IPS-20b (cell line): ENCODE data around the gene APOC4.
"Not testable (repeated sequence)": the region's sequence is repeated elsewhere in the genome, so short reads cannot be mapped to it uniquely, and the experiment has no call there.

Experiments
- H3K27ac ChIP-seq: one replicate; pipeline ENCODE4 v1.5.1; 2013; ENCODE audit warnings: low read length
- H3K27me3 ChIP-seq: 2 replicates; pipeline ENCODE4 v1.6.1; 2013; ENCODE audit warnings: mild to moderate bottlenecking, low read length, inconsistent platforms; ENCODE audit not compliant: insufficient read depth
- H3K36me3 ChIP-seq: 2 replicates; pipeline ENCODE4 v1.6.1; 2013; ENCODE audit warnings: low read depth, mild to moderate bottlenecking, inconsistent platforms, low read length, moderate library complexity; ENCODE audit not compliant: insufficient read depth
- H3K4me1 ChIP-seq: 2 replicates; pipeline ENCODE4 v1.6.1; 2013; ENCODE audit warnings: mild to moderate bottlenecking, control low read depth, inconsistent platforms, low read length, moderate library complexity; ENCODE audit not compliant: insufficient read depth
- H3K4me3 ChIP-seq: 2 replicates; pipeline ENCODE4 v1.5.1; 2013; ENCODE audit warnings: mild to moderate bottlenecking, low read length, inconsistent platforms
- H3K9ac ChIP-seq: 2 replicates; pipeline ENCODE4 v1.6.1; 2013; ENCODE audit warnings: low read depth, mild to moderate bottlenecking, inconsistent platforms, low read length, moderate library complexity
- H3K9me3 ChIP-seq: 2 replicates; pipeline ENCODE4 v1.6.1; 2013; ENCODE audit warnings: mild to moderate bottlenecking, low read depth, low read length, inconsistent platforms; ENCODE audit not compliant: insufficient read depth

APOC4 gene

DNA sequence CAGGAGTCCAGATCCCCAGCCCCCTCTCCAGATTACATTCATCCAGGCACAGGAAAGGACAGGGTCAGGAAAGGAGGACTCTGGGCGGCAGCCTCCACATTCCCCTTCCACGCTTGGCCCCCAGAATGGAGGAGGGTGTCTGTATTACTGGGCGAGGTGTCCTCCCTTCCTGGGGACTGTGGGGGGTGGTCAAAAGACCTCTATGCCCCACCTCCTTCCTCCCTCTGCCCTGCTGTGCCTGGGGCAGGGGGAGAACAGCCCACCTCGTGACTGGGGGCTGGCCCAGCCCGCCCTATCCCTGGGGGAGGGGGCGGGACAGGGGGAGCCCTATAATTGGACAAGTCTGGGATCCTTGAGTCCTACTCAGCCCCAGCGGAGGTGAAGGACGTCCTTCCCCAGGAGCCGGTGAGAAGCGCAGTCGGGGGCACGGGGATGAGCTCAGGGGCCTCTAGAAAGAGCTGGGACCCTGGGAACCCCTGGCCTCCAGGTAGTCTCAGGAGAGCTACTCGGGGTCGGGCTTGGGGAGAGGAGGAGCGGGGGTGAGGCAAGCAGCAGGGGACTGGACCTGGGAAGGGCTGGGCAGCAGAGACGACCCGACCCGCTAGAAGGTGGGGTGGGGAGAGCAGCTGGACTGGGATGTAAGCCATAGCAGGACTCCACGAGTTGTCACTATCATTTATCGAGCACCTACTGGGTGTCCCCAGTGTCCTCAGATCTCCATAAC is 36.4 kb upstream of the APOC4 start, which contains the start of gene APOE:
APOE (plus strand) TSS at position 360 of the 724 bp plus-strand sequence. CDS start 829 bp downstream, outside the sequence.
- Histone ChIP-seq H3K9ac (peak within 1 kb of the TSS; percentile 97), H3K9me3 (no peaks in the 10 kb centered on the region), H3K27ac (peak within 1 kb of the TSS; percentile 86), H3K4me3 (peak within 1 kb of the TSS; percentile 96), H3K4me1 (peaks cover 3% of the 10 kb centered on the region; the same call in 1 of the 2 replicates), H3K27me3 (no peaks in the 10 kb centered on the region), H3K36me3 (peaks cover 53% of the 10 kb centered on the region)

DNA sequence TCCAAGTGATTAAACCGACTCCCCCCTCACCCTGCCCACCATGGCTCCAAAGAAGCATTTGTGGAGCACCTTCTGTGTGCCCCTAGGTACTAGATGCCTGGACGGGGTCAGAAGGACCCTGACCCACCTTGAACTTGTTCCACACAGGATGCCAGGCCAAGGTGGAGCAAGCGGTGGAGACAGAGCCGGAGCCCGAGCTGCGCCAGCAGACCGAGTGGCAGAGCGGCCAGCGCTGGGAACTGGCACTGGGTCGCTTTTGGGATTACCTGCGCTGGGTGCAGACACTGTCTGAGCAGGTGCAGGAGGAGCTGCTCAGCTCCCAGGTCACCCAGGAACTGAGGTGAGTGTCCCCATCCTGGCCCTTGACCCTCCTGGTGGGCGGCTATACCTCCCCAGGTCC is 34.4 kb upstream of the APOC4 start:
- Histone ChIP-seq H3K27me3 (no peaks in the 10 kb centered on the region), H3K9ac (no peak overlapping the region), H3K36me3 (peaks cover 33% of the 10 kb centered on the region), H3K4me3 (no peak overlapping the region), H3K27ac (no peak overlapping the region), H3K4me1 (peaks cover 8% of the 10 kb centered on the region), H3K9me3 (no peaks in the 10 kb centered on the region)

GRCh38 chr19:44908074-44908835 is 33.8 kb upstream of the APOC4 start:
- Histone ChIP-seq H3K27me3 (no peaks in the 10 kb centered on the region), H3K4me1 (peaks cover 8% of the 10 kb centered on the region), H3K27ac (no peak overlapping the region), H3K9ac (no peak overlapping the region), H3K9me3 (no peaks in the 10 kb centered on the region), H3K36me3 (peaks cover 27% of the 10 kb centered on the region), H3K4me3 (no peak overlapping the region)

GRCh38 chr19:44908836-44909261 is 33.2 kb upstream of the APOC4 start:
- H3K9me3 ChIP-seq, result no peaks in the 10 kb centered on the region
- no peak overlapping the region for H3K27ac ChIP-seq
- H3K4me3 ChIP-seq, result no peak overlapping the region
- peaks cover 25% of the 10 kb centered on the region for H3K36me3 ChIP-seq
- no peak overlapping the region for H3K9ac ChIP-seq
- H3K27me3 ChIP-seq, result no peaks in the 10 kb centered on the region
- H3K4me1 ChIP-seq, result peaks cover 7% of the 10 kb centered on the region

- H3K9ac ChIP-seq, result no peak overlapping the region
- H3K9me3 ChIP-seq, result no peaks in the 10 kb centered on the region
- H3K27ac ChIP-seq, result no peak overlapping the region
- no peaks in the 10 kb centered on the region for H3K27me3 ChIP-seq
- H3K4me3 ChIP-seq, result no peak overlapping the region
- H3K36me3 ChIP-seq, result peaks cover 25% of the 10 kb centered on the region
- peaks cover 10% of the 10 kb centered on the region; the same call in 1 of the 2 replicates for H3K4me1 ChIP-seq
These were observed 32.3 kb upstream of the APOC4 start for GRCh38 chr19:44909775-44910174.

DNA sequence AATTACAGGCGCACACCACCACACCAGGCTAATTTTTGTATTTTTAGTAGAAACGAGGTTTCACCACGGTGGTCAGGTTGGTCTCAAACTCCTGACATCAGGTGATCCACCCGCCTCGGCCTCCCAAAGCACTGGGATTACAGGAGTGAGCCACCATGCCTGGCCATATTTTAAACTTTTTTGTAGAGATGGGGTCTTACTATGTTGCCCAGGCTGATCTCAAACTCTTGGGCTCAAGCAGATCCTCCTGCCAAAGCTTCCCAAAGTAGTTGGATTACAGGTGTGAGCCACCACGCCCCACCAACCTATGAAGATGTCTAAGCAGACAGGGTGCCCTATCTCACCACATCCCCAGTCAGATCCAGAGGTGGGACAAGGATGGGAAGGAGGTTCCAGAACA is 30.1 kb upstream of the APOC4 start:
- not testable (repeated sequence) for H3K4me1 ChIP-seq, H3K9ac ChIP-seq, H3K4me3 ChIP-seq, H3K9me3 ChIP-seq, H3K27ac ChIP-seq, H3K27me3 ChIP-seq
- H3K36me3 ChIP-seq, result peaks cover 22% of the 10 kb centered on the region

DNA sequence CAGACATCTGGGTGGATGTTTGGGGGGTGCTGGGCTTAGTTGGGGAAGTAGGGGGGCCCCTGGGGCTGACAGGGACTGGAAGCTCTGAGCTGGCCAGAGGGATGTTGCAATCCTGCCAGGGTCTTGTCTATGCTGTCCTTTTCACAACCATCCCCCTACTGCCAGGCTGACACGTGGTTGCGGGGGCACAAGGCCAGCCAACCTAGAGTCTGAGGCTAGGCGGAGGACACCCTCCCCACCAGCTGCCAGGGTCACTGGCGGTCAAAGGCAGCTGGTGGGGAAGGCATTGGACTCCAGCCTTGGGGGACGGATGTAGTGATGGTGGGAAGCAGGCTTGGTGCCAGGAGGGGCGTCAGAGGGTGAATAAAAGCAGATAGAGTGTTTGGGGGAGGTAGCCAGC is 29.2 kb upstream of the APOC4 start:
- Histone ChIP-seq H3K4me3 (no peak overlapping the region), H3K27me3 (no peaks in the 10 kb centered on the region), H3K27ac (no peak overlapping the region), H3K9ac (no peak overlapping the region), H3K9me3 (no peaks in the 10 kb centered on the region), H3K4me1 (peaks cover 10% of the 10 kb centered on the region; the same call in 1 of the 2 replicates), H3K36me3 (peaks cover 13% of the 10 kb centered on the region)

- peak overlapping the region; percentile 84 for H3K4me3 ChIP-seq
- H3K27me3 ChIP-seq, H3K4me1 ChIP-seq, H3K9me3 ChIP-seq, H3K36me3 ChIP-seq, H3K27ac ChIP-seq: not testable (repeated sequence)
- peak overlapping the region; percentile 91 for H3K9ac ChIP-seq
These were observed 28.3 kb upstream of the APOC4 start for GRCh38 chr19:44913512-44914432.

DNA sequence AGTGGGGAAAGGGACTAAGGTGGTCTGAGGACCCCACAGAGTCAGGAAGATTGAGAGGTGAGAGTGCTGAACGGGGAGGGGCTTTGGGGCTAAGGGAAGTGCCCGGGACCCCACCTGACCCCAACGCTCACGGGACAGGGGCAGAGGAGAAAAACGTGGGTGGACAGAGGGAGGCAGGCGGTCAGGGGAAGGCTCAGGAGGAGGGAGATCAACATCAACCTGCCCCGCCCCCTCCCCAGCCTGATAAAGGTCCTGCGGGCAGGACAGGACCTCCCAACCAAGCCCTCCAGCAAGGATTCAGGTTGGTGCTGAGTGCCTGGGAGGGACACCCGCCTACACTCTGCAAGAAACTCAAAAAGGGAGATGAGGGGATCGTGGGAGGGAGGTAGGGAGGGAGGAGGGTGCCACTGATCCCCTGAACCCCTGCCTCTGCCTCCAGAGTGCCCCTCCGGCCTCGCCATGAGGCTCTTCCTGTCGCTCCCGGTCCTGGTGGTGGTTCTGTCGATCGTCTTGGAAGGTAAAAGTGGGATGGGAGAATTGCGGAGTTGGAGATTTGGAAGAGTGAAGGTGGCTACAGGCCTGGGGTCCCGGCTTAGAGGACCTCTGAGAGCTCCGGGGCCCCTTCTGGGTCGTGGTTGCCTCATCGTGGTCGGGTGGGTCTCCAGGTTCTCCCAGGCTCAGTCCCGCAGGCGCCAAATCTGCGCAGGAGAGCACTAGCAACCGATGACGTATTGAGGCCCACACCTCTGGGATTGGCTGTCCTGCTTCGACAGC is 27.4 kb upstream of the APOC4 start, which contains the start of gene APOC1:
APOC1 (plus strand) TSS at position 176 of the 774 bp plus-strand sequence; CDS start at position 460, 284 bp downstream.
- Histone ChIP-seq H3K9ac (peak within 1 kb of the TSS; percentile 91), H3K27ac (peak within 1 kb of the TSS; percentile 85), H3K4me3 (peak within 1 kb of the TSS; percentile 84)
- not testable (repeated sequence) for H3K36me3 ChIP-seq, H3K9me3 ChIP-seq, H3K4me1 ChIP-seq, H3K27me3 ChIP-seq

DNA sequence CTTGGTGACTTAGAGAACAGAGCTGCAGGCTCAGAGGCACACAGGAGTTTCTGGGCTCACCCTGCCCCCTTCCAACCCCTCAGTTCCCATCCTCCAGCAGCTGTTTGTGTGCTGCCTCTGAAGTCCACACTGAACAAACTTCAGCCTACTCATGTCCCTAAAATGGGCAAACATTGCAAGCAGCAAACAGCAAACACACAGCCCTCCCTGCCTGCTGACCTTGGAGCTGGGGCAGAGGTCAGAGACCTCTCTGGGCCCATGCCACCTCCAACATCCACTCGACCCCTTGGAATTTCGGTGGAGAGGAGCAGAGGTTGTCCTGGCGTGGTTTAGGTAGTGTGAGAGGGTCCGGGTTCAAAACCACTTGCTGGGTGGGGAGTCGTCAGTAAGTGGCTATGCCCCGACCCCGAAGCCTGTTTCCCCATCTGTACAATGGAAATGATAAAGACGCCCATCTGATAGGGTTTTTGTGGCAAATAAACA is 17.8 kb upstream of the APOC4 start:
- H3K4me3 ChIP-seq, result no peak overlapping the region
- no peaks in the 10 kb centered on the region for H3K36me3 ChIP-seq
- H3K27ac ChIP-seq, result no peak overlapping the region
- H3K4me1 ChIP-seq, result no peaks in the 10 kb centered on the region
- H3K9me3 ChIP-seq, result no peaks in the 10 kb centered on the region
- peaks cover 7% of the 10 kb centered on the region; the same call in 1 of the 2 replicates for H3K27me3 ChIP-seq
- no peak overlapping the region for H3K9ac ChIP-seq
